CD8-positive, alpha-beta memory T cell (primary cell): ENCODE data around the gene GCH1. TPM values are rescaled to one million over a fixed set of nuclear protein-coding genes. Genes with fewer than 3 reads are reported as not detected.
A peak's percentile ranks its signal among the peaks of the same experiment; 100 is the strongest.

Source experiments
- CTCF ChIA-PET: fragments of 350-600 bp; sonication (Branson Sonifier 250); formaldehyde crosslinking; loops from one replicate; lab custom pipeline; 2021; ENCODE audit warnings: antibody characterized with exemption; lab: Charles Lee
- POLR2A ChIA-PET: fragments of 350-600 bp; sonication (Branson Sonifier 250); formaldehyde crosslinking; loops from one replicate; lab custom pipeline; 2021; ENCODE audit warnings: antibody characterized with exemption; lab: Charles Lee
- DNase-seq, 5 donors: peaks; one replicate each; pipeline versions ENCODE4 v3.0.0 to v3.0.0-alpha.2; 2020 to 2022; ENCODE audit warnings: mixed read lengths in 1 of 5
- H3K27ac ChIP-seq: one replicate; pipeline ENCODE4 v1.7.0; 2013; ENCODE audit warnings: low read depth, mild to moderate bottlenecking, low read length, moderate library complexity
- H3K27me3 ChIP-seq: 2 replicates; pipeline ENCODE4 v1.7.0; 2013; ENCODE audit warnings: low read length, mild to moderate bottlenecking; ENCODE audit not compliant: insufficient read depth, poor library complexity, severe bottlenecking
- H3K36me3 ChIP-seq: 2 replicates; pipeline ENCODE4 v1.7.0; 2013; ENCODE audit warnings: mild to moderate bottlenecking, low read length, moderate library complexity; ENCODE audit not compliant: insufficient read depth
- H3K4me1 ChIP-seq: 2 replicates; pipeline ENCODE4 v1.7.0; 2013; ENCODE audit warnings: mild to moderate bottlenecking, low read length, moderate library complexity; ENCODE audit not compliant: insufficient read depth
- H3K4me3 ChIP-seq: 2 replicates; pipeline ENCODE4 v1.7.0; 2013; ENCODE audit warnings: mild to moderate bottlenecking, low read length
- H3K9me3 ChIP-seq: 2 replicates; pipeline ENCODE4 v1.7.0; 2013; ENCODE audit warnings: mild to moderate bottlenecking, low read length
- H3K27ac Mint-ChIP-seq, 8 donors: one replicate each; pipeline ENCODE4 v1.8.0; 2020 to 2021; ENCODE audit warnings: mixed read lengths in 8 of 8, mild to moderate bottlenecking in 6 of 8, inconsistent platforms in 3 of 8, moderate library complexity in 3 of 8
- H3K27me3 Mint-ChIP-seq, 2 donors: one replicate each; pipeline ENCODE4 v1.8.0; 2020 to 2021; ENCODE audit warnings: mixed read lengths in 2 of 2, mild to moderate bottlenecking in 1 of 2, moderate library complexity in 1 of 2
- H3K36me3 Mint-ChIP-seq, 3 donors: one replicate each; pipeline ENCODE4 v1.8.0; 2020 to 2021; ENCODE audit warnings: mixed read lengths in 3 of 3, inconsistent platforms in 1 of 3, mild to moderate bottlenecking in 1 of 3
- H3K4me1 Mint-ChIP-seq, 3 donors: one replicate each; pipeline ENCODE4 v1.8.0; 2020 to 2021; ENCODE audit warnings: mixed read lengths in 3 of 3, inconsistent platforms in 1 of 3, mild to moderate bottlenecking in 1 of 3
- H3K4me3 Mint-ChIP-seq, 7 donors: one replicate each; pipeline ENCODE4 v1.8.0; 2020 to 2021; ENCODE audit warnings: mixed read lengths in 7 of 7, mild to moderate bottlenecking in 6 of 7, moderate library complexity in 4 of 7, inconsistent platforms in 2 of 7
- H3K9me3 Mint-ChIP-seq, 5 donors: one replicate each; pipeline ENCODE4 v1.8.0; 2020 to 2022; ENCODE audit warnings: mixed read lengths in 5 of 5, mild to moderate bottlenecking in 3 of 5, moderate library complexity in 2 of 5, inconsistent platforms in 1 of 5
- polyA plus RNA-seq: library from polyadenylated mRNA; unstranded; fragments of 300-500 nt; fragmentation: Illumina TruSeq; gene quantifications from one replicate; pipeline ENCODE4 v1.2.3, GENCODE V29; 2021
- total RNA-seq, 2 experiments: library from RNA; stranded (reverse); gene quantifications; one replicate each; pipeline ENCODE4 v1.2.3, GENCODE V29; 2021

GCH1 gene
- total and polyA plus RNA-seq, 3 experiments from 2014 or later: 26.4 to 35.3 (median 26.4) TPM

DNA sequence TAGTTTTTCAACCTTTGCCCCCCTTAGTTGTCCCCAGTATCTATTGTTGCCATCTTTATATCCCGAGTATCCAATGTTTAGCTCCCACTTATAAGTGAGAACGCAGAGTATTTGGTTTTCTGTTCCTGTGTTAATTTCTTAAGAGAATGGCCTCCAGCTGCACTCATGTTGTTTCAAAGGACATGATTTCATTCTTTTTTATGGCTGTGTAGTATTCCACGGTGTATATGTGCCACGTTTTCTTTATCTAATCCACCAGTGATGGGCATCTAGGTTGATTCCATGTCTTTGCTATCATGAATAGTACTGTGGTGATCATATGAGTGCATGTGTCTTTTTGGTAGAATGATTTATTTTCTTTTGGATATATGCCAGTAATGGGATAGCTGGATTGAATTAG is 72.0 kb downstream of the GCH1 start:
- Histone ChIP-seq H3K27ac (no peak overlapping the region), H3K4me3 (no peak overlapping the region), H3K27me3 (no peaks in the 10 kb centered on the region), H3K36me3 (no peaks in the 10 kb centered on the region), H3K9me3 (no peaks in the 10 kb centered on the region), H3K4me1 (no peaks in the 10 kb centered on the region)
- peaks cover 3 to 5% of the 10 kb centered on the region in 2 donors for H3K27me3 Mint-ChIP-seq
- no peak overlapping the region for H3K4me3 Mint-ChIP-seq
- no peaks in the 10 kb centered on the region for H3K4me1 Mint-ChIP-seq
- POLR2A ChIA-PET: no interaction called here
- H3K9me3 Mint-ChIP-seq: peaks cover 6 to 25% (median 23%) of the 10 kb centered on the region in 5 donors
- CTCF ChIA-PET: interaction anchor here (1.3 kb wide), 1 partner anchor 56 kb away, joined by 4 read pairs; no protein-coding TSS in a partner anchor
- H3K27ac Mint-ChIP-seq: no peak overlapping the region
- no peak for DNase-seq
- H3K36me3 Mint-ChIP-seq: peaks cover 0 to 16% (median 0%) of the 10 kb centered on the region in 3 donors

DNA sequence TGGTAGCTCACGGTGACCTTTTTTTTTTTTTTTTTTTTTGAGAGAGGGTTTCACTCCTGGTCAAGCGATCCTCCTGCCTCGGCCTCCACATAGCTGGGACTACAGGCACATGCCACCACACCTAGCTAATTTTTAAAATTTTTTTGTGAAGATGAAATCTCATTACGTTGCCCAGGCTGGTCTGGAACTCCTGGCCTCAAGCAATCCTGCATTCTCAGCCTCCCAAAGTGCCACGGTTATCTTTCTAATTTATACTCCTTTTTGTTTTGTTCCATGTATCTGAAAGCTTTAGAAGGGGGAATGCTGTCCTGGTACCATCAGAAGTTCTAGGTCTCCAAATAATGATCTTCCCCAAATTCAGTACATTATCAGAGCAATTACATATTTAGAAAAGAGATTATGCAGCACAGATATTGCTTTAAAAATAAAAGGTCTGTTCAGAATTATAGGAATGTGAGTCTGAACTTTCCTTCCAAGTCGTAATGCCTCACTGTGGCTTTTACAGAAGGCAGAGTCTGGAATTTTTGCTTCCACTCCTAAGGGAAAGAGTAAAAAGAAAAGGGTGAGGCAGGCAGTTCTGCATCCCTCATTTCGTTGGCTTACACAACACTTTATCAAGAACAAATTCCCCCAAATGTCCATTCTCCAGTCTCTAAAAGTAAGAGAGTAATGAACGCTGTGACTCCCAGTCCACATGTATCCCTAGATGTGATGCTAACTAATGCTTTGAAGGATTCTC is 73.0 kb downstream of the GCH1 start:
- DNase-seq: no peak
- CTCF ChIA-PET: no interaction called here
- POLR2A ChIA-PET: no interaction called here
- H3K27ac Mint-ChIP-seq: no peak overlapping the region
- Histone ChIP-seq H3K9me3 (no peaks in the 10 kb centered on the region), H3K4me1 (no peaks in the 10 kb centered on the region), H3K36me3 (no peaks in the 10 kb centered on the region), H3K4me3 (no peak overlapping the region), H3K27me3 (no peaks in the 10 kb centered on the region), H3K27ac (no peak overlapping the region)
- H3K4me3 Mint-ChIP-seq: no peak overlapping the region
- peaks cover 3 to 5% of the 10 kb centered on the region in 2 donors for H3K27me3 Mint-ChIP-seq
- no peaks in the 10 kb centered on the region for H3K4me1 Mint-ChIP-seq
- peaks cover 0 to 16% (median 0%) of the 10 kb centered on the region in 3 donors for H3K36me3 Mint-ChIP-seq
- H3K9me3 Mint-ChIP-seq: peaks cover 12 to 32% (median 30%) of the 10 kb centered on the region in 5 donors

DNA sequence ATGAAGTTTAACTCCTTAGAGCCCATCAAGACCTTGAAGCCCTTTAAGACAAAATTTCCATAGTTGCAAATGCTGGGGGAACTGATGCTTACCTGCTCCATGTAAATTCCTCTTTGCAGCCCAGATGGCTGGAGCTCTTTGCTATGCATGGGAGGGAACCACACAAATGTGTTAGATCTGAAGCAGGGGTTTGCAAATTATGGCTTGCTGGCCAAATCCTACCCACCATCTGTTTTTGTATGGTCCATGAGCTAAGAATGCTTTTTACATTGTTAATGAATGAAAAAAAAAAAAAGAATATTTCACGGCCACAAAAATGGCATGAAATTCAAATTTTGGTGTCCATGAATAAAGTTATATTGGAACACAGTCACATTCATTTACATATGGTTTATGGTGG is 74.6 kb downstream of the GCH1 start:
- no peaks in the 10 kb centered on the region for H3K4me1 Mint-ChIP-seq
- H3K36me3 Mint-ChIP-seq: peaks cover 0 to 16% (median 0%) of the 10 kb centered on the region in 3 donors
- peaks cover 21 to 43% (median 37%) of the 10 kb centered on the region in 5 donors for H3K9me3 Mint-ChIP-seq
- H3K4me3 ChIP-seq: no peak overlapping the region
- no peak overlapping the region for H3K4me3 Mint-ChIP-seq
- ChIA-PET POLR2A (no interaction called here), CTCF (no interaction called here)
- H3K9me3 ChIP-seq: no peaks in the 10 kb centered on the region
- DNase-seq: no peak
- H3K27me3 Mint-ChIP-seq: peaks cover 3 to 5% of the 10 kb centered on the region in 2 donors
- no peaks in the 10 kb centered on the region for H3K27me3 ChIP-seq
- no peaks in the 10 kb centered on the region for H3K36me3 ChIP-seq
- H3K4me1 ChIP-seq: no peaks in the 10 kb centered on the region
- H3K27ac Mint-ChIP-seq: no peak overlapping the region
- H3K27ac ChIP-seq: no peak overlapping the region

DNA sequence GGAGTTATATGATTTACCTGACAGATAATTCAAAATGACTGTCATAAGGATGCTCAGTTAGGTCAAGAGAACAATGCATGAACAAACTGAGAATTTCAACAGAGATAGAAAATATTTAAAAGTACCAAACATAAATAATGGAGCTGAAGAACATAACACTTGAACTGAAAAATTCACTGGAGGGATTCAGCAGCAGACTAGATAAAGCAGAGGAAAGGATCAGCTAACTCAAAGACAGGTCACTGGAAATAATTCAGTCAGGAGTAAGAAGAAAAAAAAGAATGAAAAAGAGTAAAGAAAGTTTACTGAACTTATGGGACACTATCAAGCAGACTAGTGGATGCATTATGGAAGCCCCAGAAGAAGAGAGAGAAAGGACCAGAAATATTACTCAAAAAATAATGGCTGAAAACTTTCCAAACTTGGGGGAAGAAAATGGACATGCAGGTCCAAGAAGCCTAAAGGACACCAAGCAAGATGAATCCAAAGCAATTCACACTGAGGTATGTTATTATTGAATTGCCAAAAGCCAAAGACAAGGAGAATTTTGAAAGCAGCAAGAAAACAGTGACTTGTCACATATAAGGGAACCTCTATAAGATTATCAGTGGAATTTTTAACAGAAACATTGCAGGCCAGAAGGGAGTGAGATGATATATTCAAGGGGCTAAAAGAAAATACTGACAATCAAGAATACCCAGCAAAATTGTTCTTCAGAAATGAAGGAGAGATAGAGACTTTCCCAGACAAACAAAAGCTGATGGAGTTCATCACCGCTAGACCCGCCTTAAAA is 78.7 kb downstream of the GCH1 start:
- Mint-ChIP-seq H3K27ac (peak overlapping the region in 1 of 8 donors; percentile 41), H3K27me3 (peaks cover 3 to 4% of the 10 kb centered on the region in 2 donors), H3K4me1 (no peaks in the 10 kb centered on the region), H3K4me3 (no peak overlapping the region), H3K9me3 (peaks cover 15 to 37% (median 30%) of the 10 kb centered on the region in 5 donors), H3K36me3 (peaks cover 0 to 9% (median 0%) of the 10 kb centered on the region in 3 donors)
- Histone ChIP-seq H3K4me1 (no peaks in the 10 kb centered on the region), H3K4me3 (no peak overlapping the region), H3K9me3 (no peaks in the 10 kb centered on the region), H3K27me3 (no peaks in the 10 kb centered on the region), H3K36me3 (no peaks in the 10 kb centered on the region), H3K27ac (no peak overlapping the region)
- DNase-seq: no peak
- ChIA-PET POLR2A (no interaction called here), CTCF (no interaction called here)

DNA sequence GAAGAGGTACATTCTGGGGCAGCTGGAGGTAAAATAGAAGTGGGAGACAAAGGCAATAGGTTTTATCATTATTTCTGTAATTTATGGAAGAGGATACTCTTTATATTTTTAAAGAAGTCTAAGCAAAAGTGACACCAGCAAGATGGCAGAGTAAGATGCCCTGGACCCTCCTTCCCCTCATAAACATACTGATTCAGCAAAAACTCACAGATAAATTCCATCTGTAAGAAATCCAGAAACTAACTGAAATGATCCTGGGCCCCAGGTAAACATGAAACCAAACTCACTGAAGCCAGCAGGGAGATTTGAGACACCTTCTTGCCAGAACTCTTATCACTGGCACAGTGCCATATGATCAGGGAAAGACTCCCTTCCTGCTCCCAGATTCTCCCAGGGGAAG is 79.9 kb downstream of the GCH1 start:
- Histone ChIP-seq H3K4me1 (no peaks in the 10 kb centered on the region), H3K36me3 (no peaks in the 10 kb centered on the region), H3K4me3 (no peak overlapping the region), H3K27ac (no peak overlapping the region), H3K9me3 (no peaks in the 10 kb centered on the region), H3K27me3 (no peaks in the 10 kb centered on the region)
- Mint-ChIP-seq H3K4me3 (no peak overlapping the region), H3K27ac (peak overlapping the region in 1 of 8 donors; percentile 74), H3K4me1 (no peaks in the 10 kb centered on the region), H3K27me3 (peaks cover 3 to 4% of the 10 kb centered on the region in 2 donors), H3K9me3 (peaks cover 15 to 37% (median 30%) of the 10 kb centered on the region in 5 donors), H3K36me3 (peaks cover 0 to 9% (median 0%) of the 10 kb centered on the region in 3 donors)
- POLR2A ChIA-PET: no interaction called here
- CTCF ChIA-PET: no interaction called here
- no peak for DNase-seq

DNA sequence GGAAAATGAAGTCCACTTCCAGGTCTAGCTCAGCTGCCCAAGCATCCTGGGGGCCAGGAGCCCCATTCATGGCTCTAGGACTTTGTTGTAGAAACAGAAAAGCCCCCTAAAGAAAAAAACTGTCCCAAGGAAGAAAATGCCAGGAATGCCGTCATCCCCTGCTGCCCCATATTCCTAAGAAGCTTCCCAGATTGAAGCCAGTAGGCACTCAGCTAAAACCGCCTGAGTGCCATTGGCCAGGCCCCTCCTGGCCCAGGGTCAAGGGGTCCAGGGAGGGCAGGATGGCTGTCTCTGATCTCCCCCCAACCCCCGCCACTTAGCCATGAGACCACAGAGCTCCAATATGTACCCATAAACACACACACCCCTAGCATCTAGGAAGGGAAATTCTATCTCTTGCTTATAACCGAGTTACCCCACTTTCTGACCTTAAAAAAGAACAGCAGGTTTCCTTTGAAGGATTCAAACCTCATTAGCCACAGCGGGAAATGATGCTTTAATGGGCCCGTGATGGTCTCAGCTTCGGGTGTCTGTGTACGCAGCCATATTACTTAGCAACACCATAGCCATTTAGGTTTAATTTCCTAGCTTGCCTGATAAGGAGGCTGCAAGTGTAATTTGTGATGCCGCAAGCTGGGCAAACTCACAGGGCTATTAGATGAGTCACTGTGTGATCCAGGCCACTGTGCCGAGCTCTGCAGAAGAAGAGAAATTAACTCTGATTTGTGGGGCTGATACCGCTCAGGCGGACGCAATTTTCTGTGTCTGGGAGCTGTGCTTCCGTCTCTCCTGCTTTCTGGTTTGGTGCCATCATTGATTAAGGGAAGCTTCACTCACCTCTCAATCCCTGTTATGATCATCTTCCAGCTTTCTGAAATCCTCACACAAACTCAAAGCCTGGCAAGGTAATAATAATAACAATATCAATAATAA is 84.2 kb downstream of the GCH1 start:
- Mint-ChIP-seq H3K27me3 (peaks cover 6 to 9% of the 10 kb centered on the region in 2 donors), H3K27ac (no peak overlapping the region)
- POLR2A ChIA-PET: no interaction called here

DNA sequence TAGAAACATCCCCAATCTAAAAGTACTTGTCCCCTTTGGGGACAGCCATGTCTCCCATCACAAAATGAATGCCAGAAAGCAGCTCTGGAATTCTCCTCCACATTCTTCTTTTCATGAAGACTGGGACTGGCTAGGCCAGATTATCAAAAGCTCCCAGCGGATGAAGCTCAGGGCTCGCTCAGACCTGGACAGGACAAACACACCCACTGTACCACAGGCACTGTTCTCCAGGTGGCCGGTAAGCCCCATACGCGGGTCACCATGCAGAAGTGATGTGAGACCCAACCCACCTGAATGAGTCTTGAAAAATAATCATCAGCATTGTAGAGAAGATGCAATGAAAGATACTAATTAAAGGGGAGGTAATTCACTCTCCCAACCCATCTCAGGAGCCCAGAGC is 85.1 kb downstream of the GCH1 start:
- Mint-ChIP-seq H3K36me3 (peaks cover 0 to 2% (median 0%) of the 10 kb centered on the region in 3 donors), H3K4me1 (no peaks in the 10 kb centered on the region), H3K4me3 (no peak overlapping the region), H3K27ac (no peak overlapping the region), H3K9me3 (peaks cover 0 to 3% (median 2%) of the 10 kb centered on the region in 5 donors), H3K27me3 (peaks cover 6 to 9% of the 10 kb centered on the region in 2 donors)
- ChIA-PET POLR2A (no interaction called here), CTCF (no interaction called here)
- Histone ChIP-seq H3K4me1 (no peaks in the 10 kb centered on the region), H3K27me3 (no peaks in the 10 kb centered on the region), H3K36me3 (no peaks in the 10 kb centered on the region), H3K4me3 (no peak overlapping the region), H3K9me3 (no peaks in the 10 kb centered on the region), H3K27ac (no peak overlapping the region)
- DNase-seq: no peak

More for the DNA sequence above, 84.2 kb downstream of the GCH1 start:
- Mint-ChIP-seq H3K9me3 (peaks cover 0 to 6% (median 5%) of the 10 kb centered on the region in 5 donors), H3K36me3 (peaks cover 0 to 2% (median 0%) of the 10 kb centered on the region in 3 donors), H3K4me1 (no peaks in the 10 kb centered on the region), H3K4me3 (no peak overlapping the region)
- Histone ChIP-seq H3K27me3 (no peaks in the 10 kb centered on the region), H3K36me3 (no peaks in the 10 kb centered on the region), H3K4me3 (no peak overlapping the region), H3K27ac (no peak overlapping the region), H3K9me3 (no peaks in the 10 kb centered on the region), H3K4me1 (no peaks in the 10 kb centered on the region)
- DNase-seq: no peak
- CTCF ChIA-PET: interaction anchor here (0.7 kb wide), 1 partner anchor 37 kb away, joined by 3 read pairs; no protein-coding TSS in a partner anchor
